ENCODE measurements around the gene STPG2.

GRCh38 chr4:98185279-98185678 lies 42.0 kb upstream of the STPG2 start:
- TF ChIP-seq CTCF (conservative IDR thresholded peaks at IDR 0.05 in 1 of 2, IDR thresholded peaks at IDR 0.05 in 1 of 2; ENCODE audit: extremely low read depth in 1 of 2, insufficient read depth in 1 of 2, low read depth in 1 of 2, low read length in 2 of 2): no peak
- TF ChIP-seq EZH2 (IDR thresholded peaks at IDR 0.05; ENCODE audit: borderline replicate concordance, low read length): no peak
